Prostate gland (tissue), 2 donors: ENCODE results near the gene ERICH3.

Experiments used
- POLR2A ChIP-seq: fragments of 450-650 bp; IDR thresholded peaks from one replicate; pipeline ENCODE4 v1.6.1; 2016; ENCODE audit warnings: antibody characterized with exemption, mild to moderate bottlenecking
- TF ChIP-seq, protein P1 (sequence below), 4 experiments: fragments of 200-600 bp in 2 of 4; fragments of 450-650 bp in 2 of 4; sonication (generic) in 2 of 4; IDR thresholded peaks; 1 replicate in 3 of 4; 2 replicates in 1 of 4; pipeline ENCODE4 v1.5.1; 2016 to 2019; ENCODE audit warnings: antibody characterized with exemption in 4 of 4, mild to moderate bottlenecking in 2 of 4, moderate library complexity in 2 of 4

GRCh38 chr1:74629283-74629682 lies 44.3 kb downstream of the ERICH3 start:
- TF ChIP-seq, protein P1, sequence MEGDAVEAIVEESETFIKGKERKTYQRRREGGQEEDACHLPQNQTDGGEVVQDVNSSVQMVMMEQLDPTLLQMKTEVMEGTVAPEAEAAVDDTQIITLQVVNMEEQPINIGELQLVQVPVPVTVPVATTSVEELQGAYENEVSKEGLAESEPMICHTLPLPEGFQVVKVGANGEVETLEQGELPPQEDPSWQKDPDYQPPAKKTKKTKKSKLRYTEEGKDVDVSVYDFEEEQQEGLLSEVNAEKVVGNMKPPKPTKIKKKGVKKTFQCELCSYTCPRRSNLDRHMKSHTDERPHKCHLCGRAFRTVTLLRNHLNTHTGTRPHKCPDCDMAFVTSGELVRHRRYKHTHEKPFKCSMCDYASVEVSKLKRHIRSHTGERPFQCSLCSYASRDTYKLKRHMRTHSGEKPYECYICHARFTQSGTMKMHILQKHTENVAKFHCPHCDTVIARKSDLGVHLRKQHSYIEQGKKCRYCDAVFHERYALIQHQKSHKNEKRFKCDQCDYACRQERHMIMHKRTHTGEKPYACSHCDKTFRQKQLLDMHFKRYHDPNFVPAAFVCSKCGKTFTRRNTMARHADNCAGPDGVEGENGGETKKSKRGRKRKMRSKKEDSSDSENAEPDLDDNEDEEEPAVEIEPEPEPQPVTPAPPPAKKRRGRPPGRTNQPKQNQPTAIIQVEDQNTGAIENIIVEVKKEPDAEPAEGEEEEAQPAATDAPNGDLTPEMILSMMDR (IDR thresholded peaks at IDR 0.05), result no peak
- no peak for TF ChIP-seq POLR2A
